ENCODE results near the gene PSPN.

- peak; percentile 4; the same call in 1 of the 2 replicates for TF ChIP-seq CTCF (IDR thresholded peaks at IDR 0.05)
- TF ChIP-seq ZFX (IDR thresholded peaks at IDR 0.05; ENCODE audit: borderline replicate concordance): no peak
Observed at GRCh38 chr19:6372594-6373095, 3.1 kb downstream of the PSPN start, which contains the start of gene ALKBH7.

All from 22Rv1 (cell line).